ENCODE measurements around the gene RGS16.

Gene RGS16

GRCh38 chr1:182580736-182581135, 23.5 kb downstream of the RGS16 start:
- no peak for DNase-seq (ENCODE audit: low read depth)

- DNase-seq (ENCODE audit: low read depth), result no peak
Observed at GRCh38 chr1:182575540-182576149, 28.5 kb downstream of the RGS16 start.

GRCh38 chr1:182574156-182574555, 30.0 kb downstream of the RGS16 start:
- DNase-seq (ENCODE audit: low read depth), result no peak

- DNase-seq (ENCODE audit: low read depth), result no peak
Observed at GRCh38 chr1:182570611-182570970, 33.6 kb downstream of the RGS16 start.

- DNase-seq (ENCODE audit: low read depth), result no peak
Observed at GRCh38 chr1:182569939-182570610, 34.1 kb downstream of the RGS16 start.

- DNase-seq (ENCODE audit: low read depth), result no peak
Observed at GRCh38 chr1:182568647-182569284, 35.4 kb downstream of the RGS16 start.

GRCh38 chr1:182567629-182568028, 36.6 kb downstream of the RGS16 start:
- no peak for DNase-seq (ENCODE audit: low read depth)

- no peak for DNase-seq (ENCODE audit: low read depth)
Observed at GRCh38 chr1:182565537-182565936, 38.7 kb downstream of the RGS16 start.

GRCh38 chr1:182564406-182565004, 39.7 kb downstream of the RGS16 start:
- DNase-seq (ENCODE audit: low read depth), result no peak

GRCh38 chr1:182563095-182563494, 41.1 kb downstream of the RGS16 start:
- no peak for DNase-seq (ENCODE audit: low read depth)

- DNase-seq (ENCODE audit: low read depth), result no peak
Observed at GRCh38 chr1:182561456-182561855, 42.7 kb downstream of the RGS16 start.

- DNase-seq (ENCODE audit: low read depth), result no peak
Observed at GRCh38 chr1:182560392-182560984, 43.7 kb downstream of the RGS16 start.

- no peak for DNase-seq (ENCODE audit: low read depth)
Observed at GRCh38 chr1:182556279-182556678, 47.9 kb downstream of the RGS16 start.

- DNase-seq (ENCODE audit: low read depth), result no peak
Observed at GRCh38 chr1:182555493-182555892, 48.7 kb downstream of the RGS16 start.

GRCh38 chr1:182552527-182552926, 51.7 kb downstream of the RGS16 start:
- no peak for DNase-seq (ENCODE audit: low read depth)

GRCh38 chr1:182549811-182550210, 54.4 kb downstream of the RGS16 start:
- no peak for DNase-seq (ENCODE audit: low read depth)

GRCh38 chr1:182549346-182549745, 54.8 kb downstream of the RGS16 start:
- no peak for DNase-seq (ENCODE audit: low read depth)

Data from activated T-cell treated with anti-CD3 and anti-CD28 coated beads for 1 hour (primary cell).